GM18505 (cell line): ENCODE data around the gene ATRIP.

Source experiments
- ATAC-seq: cut with Tn5 transposase; IDR thresholded peaks from one replicate; pipeline ENCODE4 v1.9.1; 2021; ENCODE audit not compliant: unreplicated experiment
- POLR2A ChIP-seq: IDR thresholded peaks from 4 replicates; pipeline ENCODE4 v1.6.1; 2011; ENCODE audit warnings: borderline replicate concordance; ENCODE audit not compliant: insufficient read depth, insufficient read length; ENCODE audit errors: extremely low read depth

The ATRIP gene

GRCh38 chr3:48405343-48405881 lies 41.1 kb upstream of the ATRIP start:
- no peak for TF ChIP-seq POLR2A

GRCh38 chr3:48405971-48406370 lies 40.6 kb upstream of the ATRIP start:
- ATAC-seq, result no peak
- no peak for TF ChIP-seq POLR2A

More at GRCh38 chr3:48405343-48405881, 41.1 kb upstream of the ATRIP start:
- no peak for ATAC-seq

- no peak for TF ChIP-seq POLR2A
- ATAC-seq, result no peak
Observed at GRCh38 chr3:48406443-48407431, 39.8 kb upstream of the ATRIP start.

- no peak for ATAC-seq
- no peak for TF ChIP-seq POLR2A
Observed at GRCh38 chr3:48407542-48408099, 38.9 kb upstream of the ATRIP start.

- no peak for TF ChIP-seq POLR2A
- no peak for ATAC-seq
Observed at GRCh38 chr3:48408823-48409281, 37.7 kb upstream of the ATRIP start.

GRCh38 chr3:48409291-48410201 lies 37.0 kb upstream of the ATRIP start:
- ATAC-seq, result no peak

GRCh38 chr3:48410205-48411040 lies 36.1 kb upstream of the ATRIP start:
- ATAC-seq, result no peak

More at GRCh38 chr3:48409291-48410201, 37.0 kb upstream of the ATRIP start:
- no peak for TF ChIP-seq POLR2A

GRCh38 chr3:48411041-48411588 lies 35.4 kb upstream of the ATRIP start:
- no peak for ATAC-seq
- TF ChIP-seq POLR2A, result no peak

More at GRCh38 chr3:48410205-48411040, 36.1 kb upstream of the ATRIP start:
- TF ChIP-seq POLR2A, result no peak

- TF ChIP-seq POLR2A, result no peak
- no peak for ATAC-seq
Observed at GRCh38 chr3:48411606-48412374, 34.7 kb upstream of the ATRIP start.

GRCh38 chr3:48412375-48413001 lies 34.0 kb upstream of the ATRIP start:
- no peak for ATAC-seq
- no peak for TF ChIP-seq POLR2A

- no peak for TF ChIP-seq POLR2A
- no peak for ATAC-seq
Observed at GRCh38 chr3:48413086-48413485, 33.5 kb upstream of the ATRIP start.

GRCh38 chr3:48413611-48414010 lies 32.9 kb upstream of the ATRIP start:
- TF ChIP-seq POLR2A, result no peak
- no peak for ATAC-seq
